ENCODE results near the gene RASAL3.
"Not testable (repeated sequence)": the region's sequence is repeated elsewhere in the genome, so short reads cannot be mapped to it uniquely, and the experiment has no call there.

The RASAL3 gene
- 213 reads per million, percentile 93 among the genes with 10 or more reads in this experiment for total RNA-seq

GRCh38 chr19:15464394-15465385, at the start of gene RASAL3:
TSS of gene RASAL3 (minus strand) at chr19:15464544. CDS start at chr19:15464358, 186 bp downstream.
- DNase-seq, result peak; percentile 52

DNA sequence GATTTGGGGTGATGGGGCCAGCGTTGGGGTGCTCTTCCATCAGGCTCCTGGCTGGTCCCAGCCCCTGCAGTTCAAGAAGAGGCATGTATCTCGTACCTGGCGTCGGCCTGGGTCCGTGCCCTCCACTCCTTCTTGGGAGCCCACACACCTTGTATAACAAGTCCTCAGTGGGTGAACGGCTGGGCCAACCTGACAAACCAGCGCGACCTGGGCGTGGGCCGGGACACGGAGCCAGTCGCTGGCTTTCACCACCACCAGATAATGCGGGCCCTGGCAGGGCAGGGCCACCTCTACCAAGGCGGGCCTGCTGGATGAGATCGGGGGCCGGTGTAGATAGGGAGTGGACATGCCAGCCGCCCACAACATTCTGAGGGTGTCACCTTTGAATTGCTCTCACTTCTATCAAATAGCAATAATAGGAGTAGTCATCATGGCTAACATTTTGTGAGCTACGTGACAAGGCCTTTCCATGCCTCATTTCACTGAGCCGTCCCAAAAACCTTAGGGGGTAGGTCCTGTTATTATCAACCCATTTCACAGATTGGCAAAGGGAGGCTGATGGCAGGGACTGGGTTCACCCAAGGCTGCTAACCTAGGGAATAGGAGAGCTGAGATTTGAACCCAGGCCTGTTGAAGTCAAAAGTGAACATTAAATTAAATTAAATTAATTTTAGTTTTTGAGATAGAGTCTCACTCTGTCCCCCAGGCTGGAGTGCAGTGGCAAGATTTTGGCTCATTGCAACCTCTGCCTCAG, 47.5 kb upstream of the RASAL3 start:
- DNase-seq, result no peak

- DNase-seq, result no peak
These were observed 43.8 kb upstream of the RASAL3 start, which contains the start of gene CYP4F22 for GRCh38 chr19:15508035-15508710. TSS of gene CYP4F22 (plus strand) at chr19:15508525. CDS start at chr19:15525337, 16,812 bp downstream.

- no peak for DNase-seq
These were observed 43.0 kb upstream of the RASAL3 start for GRCh38 chr19:15507068-15508034.

GRCh38 chr19:15506074-15506571, 41.8 kb upstream of the RASAL3 start:
- DNase-seq, result no peak

GRCh38 chr19:15502264-15502663, 37.9 kb upstream of the RASAL3 start:
- no peak for DNase-seq

DNA sequence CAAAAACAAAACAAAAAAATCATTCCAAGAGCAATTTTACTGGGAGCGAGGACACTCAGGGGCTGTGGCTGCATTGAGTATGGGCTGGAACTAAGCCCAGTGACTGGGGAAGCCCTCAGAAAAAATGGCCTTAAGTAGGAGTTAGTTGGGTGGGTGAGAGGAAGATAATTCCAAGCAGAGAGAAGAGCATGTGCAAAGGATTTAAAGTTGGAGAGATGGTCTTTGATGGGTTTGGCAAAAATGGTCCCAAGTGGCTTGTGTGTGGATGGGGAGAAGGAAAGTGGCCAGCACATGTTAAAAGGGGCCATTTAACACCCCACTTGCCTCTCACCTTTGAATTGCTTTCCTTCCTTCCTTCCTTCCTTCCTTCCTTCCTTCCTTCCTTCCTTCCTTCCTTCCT, 37.3 kb upstream of the RASAL3 start:
- DNase-seq, result no peak

DNA sequence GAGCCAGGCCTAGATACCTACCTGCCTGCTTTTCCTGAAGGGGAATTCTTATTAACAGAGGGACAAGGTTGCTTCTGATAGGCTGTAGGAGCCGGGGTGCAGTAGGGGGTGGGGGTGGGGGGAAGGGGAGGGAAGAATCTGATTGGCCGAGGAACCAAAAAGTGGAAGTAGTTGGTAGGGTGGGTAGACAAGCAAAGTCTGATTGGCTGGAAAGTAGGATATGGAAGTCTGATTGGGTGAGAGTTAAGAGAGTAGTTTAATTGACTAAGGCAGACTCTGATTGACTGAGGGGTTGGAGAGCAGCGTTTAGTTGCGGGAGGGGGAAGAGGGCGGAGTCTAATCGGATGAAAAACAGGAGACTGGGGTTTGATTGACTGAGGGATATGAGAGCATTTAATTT, 34.6 kb upstream of the RASAL3 start:
- DNase-seq, result no peak

DNA sequence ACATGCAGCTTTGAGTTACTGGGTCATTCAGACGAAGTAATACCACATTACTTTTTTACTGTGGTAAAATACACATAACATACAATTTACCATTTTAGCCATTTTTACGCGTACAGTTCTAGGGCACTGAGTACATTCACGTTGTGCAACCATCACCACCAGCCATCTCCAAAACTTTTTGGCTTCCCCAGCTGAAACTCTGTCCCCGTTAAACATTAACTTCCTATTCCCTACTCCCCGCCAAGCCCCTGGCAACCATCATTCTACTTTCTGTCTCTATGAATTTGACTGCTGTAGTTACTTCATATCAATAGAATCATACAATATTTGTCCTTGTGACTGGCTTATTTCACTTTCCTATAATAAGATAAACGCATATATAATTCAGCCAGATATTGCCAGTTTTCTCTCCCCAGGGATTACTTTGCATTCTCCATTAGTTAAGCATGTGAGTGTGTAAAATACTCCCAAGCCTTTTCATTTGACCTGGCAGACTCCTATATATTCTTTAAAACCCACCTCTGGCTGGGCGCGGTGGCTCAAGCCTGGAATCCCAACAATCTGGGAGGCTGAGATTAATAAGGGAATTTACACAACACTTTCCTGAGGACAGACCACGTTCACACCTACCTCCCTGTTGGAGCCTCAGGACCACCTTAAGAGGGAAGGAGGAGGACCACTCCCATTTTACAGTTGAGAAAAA, 34.0 kb upstream of the RASAL3 start:
- no peak for DNase-seq

DNA sequence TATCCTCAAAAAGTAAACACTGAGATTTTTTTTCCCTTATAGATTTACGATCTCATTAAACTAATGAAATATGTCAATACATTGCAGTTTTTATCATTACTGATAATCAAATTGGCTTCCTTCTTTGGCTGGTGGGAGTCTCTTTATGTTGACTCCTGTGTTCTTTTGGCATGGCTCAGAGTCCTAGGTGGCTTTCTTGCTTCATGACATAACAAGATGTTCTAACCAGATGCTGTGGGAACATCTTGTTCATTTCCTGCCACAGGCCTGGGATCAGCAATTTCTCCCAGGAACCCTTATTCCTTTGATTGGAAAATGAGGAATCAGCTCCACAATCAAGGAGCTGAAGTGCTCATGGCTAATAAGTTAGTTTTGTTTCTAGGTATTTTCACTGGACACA, 30.8 kb upstream of the RASAL3 start:
- DNase-seq, result no peak

- DNase-seq, result no peak
These were observed 24.3 kb upstream of the RASAL3 start for GRCh38 chr19:15488489-15489226.

- no peak for DNase-seq
These were observed 22.7 kb upstream of the RASAL3 start for GRCh38 chr19:15487038-15487437.

DNA sequence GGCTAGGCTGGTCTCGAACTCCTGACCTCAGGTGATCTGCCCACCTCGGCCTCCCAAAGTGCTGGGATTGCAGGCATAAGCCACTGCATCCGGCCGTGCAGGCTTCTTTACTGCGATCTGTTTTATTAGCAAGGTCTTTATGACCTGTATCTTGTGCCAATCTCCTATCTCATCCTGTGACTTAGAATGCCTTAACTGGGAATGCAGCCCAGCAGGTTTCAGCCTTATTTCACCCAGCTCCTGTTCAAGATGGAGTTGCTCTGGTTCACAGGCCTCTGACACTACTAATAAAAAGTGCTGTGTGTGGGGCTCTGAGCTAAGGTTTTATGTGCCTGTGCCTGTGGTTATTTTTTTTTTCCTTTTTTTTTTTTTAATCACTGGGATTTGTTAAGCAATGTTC, 21.4 kb upstream of the RASAL3 start:
- DNase-seq, result not testable (repeated sequence)

DNA sequence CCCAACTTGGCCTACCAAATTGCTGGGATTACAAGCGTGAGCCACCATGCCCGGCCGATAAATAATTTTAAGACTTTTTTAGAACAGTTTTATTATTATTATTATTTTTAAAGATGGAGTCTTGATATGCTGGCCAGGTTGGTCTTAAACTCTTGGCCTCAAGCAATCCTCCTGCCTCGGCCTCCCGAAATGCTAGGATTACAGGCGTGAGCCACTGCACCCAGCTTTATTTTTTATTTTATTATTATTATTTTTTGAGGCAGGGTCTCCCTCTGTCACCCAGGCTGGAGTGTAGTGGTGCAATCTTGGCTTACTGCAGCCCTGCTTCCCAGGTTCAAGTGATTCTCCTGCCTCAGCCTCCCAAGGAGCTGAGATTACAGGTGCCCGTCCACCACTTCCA, 16.7 kb upstream of the RASAL3 start:
- not testable (repeated sequence) for DNase-seq

DNA sequence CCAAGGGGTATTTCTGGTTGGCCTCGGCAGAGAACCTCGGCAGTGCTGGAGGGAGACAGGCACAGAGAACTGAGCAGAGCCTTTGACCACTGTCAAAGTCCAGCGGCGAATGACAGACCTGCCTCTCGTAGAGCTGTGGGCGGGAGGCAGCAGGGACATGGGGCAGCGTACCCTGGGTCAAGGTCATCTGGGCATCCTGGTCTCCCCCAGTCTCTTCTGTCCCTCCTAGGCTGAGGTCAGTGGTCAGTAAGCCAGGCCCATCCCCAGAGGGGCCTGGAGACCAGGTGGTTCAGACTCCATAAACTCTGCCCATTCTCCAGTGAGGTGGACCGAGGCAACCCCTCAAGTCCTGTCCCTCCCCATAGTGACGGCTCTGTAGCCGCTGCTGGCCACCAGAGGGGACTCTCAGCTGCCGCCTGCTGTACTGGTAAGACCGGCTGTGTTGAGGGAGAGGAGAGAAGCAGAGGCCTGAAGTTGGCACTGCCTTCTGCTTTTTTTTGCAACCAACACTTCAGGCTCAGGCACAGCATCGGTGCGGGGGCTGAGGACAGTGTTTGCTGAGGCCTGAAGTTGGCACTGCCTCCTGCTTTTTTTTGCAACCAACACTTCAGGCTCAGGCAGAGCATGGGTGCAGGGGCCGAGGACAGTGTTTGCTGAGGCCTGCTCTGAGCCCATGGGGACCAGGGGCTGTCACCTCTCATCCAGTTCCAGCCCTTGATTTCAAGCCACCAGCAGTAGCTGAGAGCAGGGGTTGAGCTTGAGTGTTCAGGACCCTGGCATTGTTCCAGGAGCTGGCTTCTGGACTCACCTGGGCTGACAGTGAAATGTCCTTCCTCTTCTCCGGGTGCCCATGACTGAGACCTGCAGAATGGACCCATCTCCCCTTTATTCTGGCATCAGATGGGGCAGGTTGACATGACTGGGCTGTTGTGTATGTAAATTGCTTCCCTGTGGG, 15.3 kb upstream of the RASAL3 start, which contains the start of gene PGLYRP2:
TSS of gene PGLYRP2 (minus strand) at position 111 of the 955 bp plus-strand sequence. CDS start 130 bp downstream, outside the sequence.
- no peak for DNase-seq

- DNase-seq, result no peak
These were observed 12.0 kb upstream of the RASAL3 start for GRCh38 chr19:15476325-15476724.

- no peak for DNase-seq
These were observed 11.3 kb upstream of the RASAL3 start for GRCh38 chr19:15475611-15476010.

- no peak for DNase-seq
These were observed 10.8 kb upstream of the RASAL3 start for GRCh38 chr19:15475169-15475568.

DNA sequence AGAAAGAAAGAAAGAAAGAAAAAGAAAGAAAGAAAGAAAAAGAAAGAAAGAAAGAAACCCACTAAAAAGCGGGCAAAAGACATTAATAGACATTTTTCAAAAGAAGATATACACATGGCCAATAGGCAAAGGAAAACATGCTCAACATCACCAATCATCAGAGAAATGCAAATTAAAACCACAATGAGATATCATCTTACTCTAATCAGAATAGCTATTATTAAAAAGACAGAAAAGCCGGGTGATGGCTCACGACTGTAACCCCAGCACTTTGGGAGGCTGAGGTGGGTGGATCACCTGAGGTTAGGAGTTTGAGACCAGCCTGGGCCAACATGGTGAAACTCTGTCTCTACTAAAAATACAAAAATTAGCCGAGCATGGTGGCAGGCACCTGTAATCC, 9.5 kb upstream of the RASAL3 start:
- DNase-seq, result not testable (repeated sequence)
